Effector memory CD8-positive, alpha-beta T cell (primary cell): ENCODE results near the gene VSIR.
A peak's percentile ranks its signal among the peaks of the same experiment; 100 is the strongest.

Experiments
- ATAC-seq: fragments of 150-1000 bp; cut with Tn5 transposase; replicated peaks from 2 replicates; pipeline ENCODE4 v1.10.0; 2021; ENCODE audit warnings: mild to moderate bottlenecking, moderate library complexity
- DNase-seq, 3 experiments: peaks; one replicate each; pipeline ENCODE4 v3.0.0; 2021
- H3K27ac Mint-ChIP-seq, 2 donors: one replicate each; pipeline ENCODE4 v1.8.0; 2022; ENCODE audit warnings: mild to moderate bottlenecking in 2 of 2, mixed read lengths in 2 of 2, moderate library complexity in 2 of 2
- H3K27me3 Mint-ChIP-seq, 2 donors: one replicate each; pipeline ENCODE4 v1.8.0; 2022; ENCODE audit warnings: mixed read lengths in 2 of 2
- H3K36me3 Mint-ChIP-seq: one replicate; pipeline ENCODE4 v1.8.0; 2022; ENCODE audit warnings: mild to moderate bottlenecking, moderate library complexity, mixed read lengths; ENCODE audit not compliant: insufficient read depth
- H3K4me1 Mint-ChIP-seq, 2 donors: one replicate each; pipeline ENCODE4 v1.8.0; 2022; ENCODE audit warnings: low read depth in 2 of 2, mixed read lengths in 2 of 2
- H3K4me3 Mint-ChIP-seq, 2 donors: one replicate each; pipeline ENCODE4 v1.8.0; 2022; ENCODE audit warnings: mild to moderate bottlenecking in 2 of 2, mixed read lengths in 2 of 2, moderate library complexity in 2 of 2
- H3K9me3 Mint-ChIP-seq, 2 donors: one replicate each; pipeline ENCODE4 v1.8.0; 2022; ENCODE audit warnings: mixed read lengths in 2 of 2

VSIR gene

DNA sequence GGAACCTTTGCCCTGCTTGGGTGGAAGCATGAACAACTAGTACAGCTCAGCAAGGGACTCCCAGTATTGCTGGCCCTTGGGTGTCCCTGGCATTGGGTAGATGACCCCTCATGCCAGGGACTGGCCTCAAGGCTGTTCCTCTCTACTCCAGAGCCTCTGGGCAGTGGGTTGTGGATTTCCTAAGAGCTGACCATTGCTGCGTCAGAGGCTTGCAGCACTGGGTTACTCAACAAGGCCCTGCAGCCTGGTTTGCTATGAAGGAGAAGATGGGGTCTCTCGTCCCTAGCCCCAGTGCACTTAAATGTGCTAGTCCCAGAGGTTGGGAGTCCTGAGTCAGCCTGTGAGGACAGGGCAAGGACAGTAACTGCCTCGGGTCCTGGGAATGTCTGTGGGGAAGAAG lies 2.5 kb downstream of the VSIR start:
- no peaks in the 10 kb centered on the region for H3K9me3 Mint-ChIP-seq

GRCh38 chr10:71770255-71770654 lies 3.1 kb downstream of the VSIR start:
- ATAC-seq, result no peak
- Mint-ChIP-seq H3K27me3 (no peaks in the 10 kb centered on the region), H3K4me3 (peak overlapping the region; percentile 96 to 97), H3K9me3 (no peaks in the 10 kb centered on the region), H3K4me1 (peaks cover 76 to 78% of the 10 kb centered on the region in 2 donors), H3K27ac (peak overlapping the region; percentile 96 to 97), H3K36me3 (peaks cover 59% of the 10 kb centered on the region)
- DNase-seq, result no peak

More for the DNA sequence above, 2.5 kb downstream of the VSIR start:
- DNase-seq (no peak), ATAC-seq (no peak)
- Mint-ChIP-seq H3K27me3 (no peaks in the 10 kb centered on the region), H3K27ac (peak overlapping the region; percentile 96 to 97), H3K4me3 (peak overlapping the region; percentile 96 to 97), H3K36me3 (peaks cover 55% of the 10 kb centered on the region), H3K4me1 (peaks cover 76 to 78% of the 10 kb centered on the region in 2 donors)

DNA sequence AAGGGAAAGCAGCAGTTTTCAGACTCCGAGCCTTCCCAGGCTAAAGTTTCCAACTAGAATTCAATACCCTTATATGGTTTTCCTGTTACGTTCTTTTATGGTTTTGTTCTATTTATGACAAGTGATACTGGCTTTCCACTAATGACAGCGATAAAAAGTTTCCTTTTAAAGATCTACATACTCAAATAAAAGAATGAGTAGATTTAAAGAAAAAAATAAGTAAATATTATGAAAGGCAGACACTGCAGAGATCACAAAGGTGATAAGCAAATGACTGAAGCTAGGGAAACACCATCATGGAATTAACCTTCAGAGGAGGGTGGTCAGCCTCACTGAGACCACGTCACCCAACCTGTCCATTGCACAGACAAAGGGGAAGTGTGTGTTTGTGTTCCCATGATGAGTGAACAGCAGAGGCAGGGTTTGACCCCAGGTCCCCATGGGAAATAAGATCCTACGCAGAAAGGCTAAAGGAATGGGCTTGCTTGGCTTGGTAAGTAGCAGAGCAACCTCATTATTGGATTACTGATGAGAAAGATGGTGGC lies 4.0 kb downstream of the VSIR start:
- Mint-ChIP-seq H3K4me3 (peak overlapping the region; percentile 96 to 97), H3K27ac (peak overlapping the region; percentile 96 to 97), H3K36me3 (peaks cover 64% of the 10 kb centered on the region), H3K4me1 (peaks cover 76 to 78% of the 10 kb centered on the region in 2 donors), H3K27me3 (no peaks in the 10 kb centered on the region), H3K9me3 (no peaks in the 10 kb centered on the region)
- peak; percentile 5 for ATAC-seq
- no peak for DNase-seq

DNA sequence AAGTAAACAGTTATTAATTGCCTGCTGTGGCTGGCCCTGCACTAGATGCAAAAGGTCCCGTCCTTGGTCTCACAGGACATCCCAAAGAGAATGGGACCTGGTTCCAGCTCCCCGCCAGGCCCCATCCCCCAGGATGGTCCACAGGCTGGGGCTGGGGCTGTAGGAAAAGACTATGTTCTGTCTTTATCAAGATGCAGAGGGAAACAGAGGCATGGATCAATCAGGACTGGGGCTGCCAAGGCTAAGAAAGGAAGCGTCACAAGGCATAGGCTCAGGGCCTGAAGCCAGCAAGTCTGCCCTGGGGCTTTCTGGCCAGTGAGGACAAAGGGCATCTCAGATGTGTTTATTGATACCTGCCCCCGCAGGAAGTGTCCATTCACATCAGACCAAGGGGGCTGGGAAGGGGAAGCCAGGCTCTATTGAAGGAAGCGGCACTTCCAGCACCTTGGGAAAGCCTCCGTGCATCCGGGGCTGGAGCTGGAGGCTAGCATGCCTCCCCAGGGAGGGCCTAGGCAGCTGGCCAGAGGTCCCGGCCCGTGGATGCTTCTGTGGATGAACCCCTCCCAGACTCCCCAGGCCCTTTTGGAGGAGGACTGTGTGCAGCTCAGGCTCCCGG lies 5.8 kb downstream of the VSIR start:
- no peak for ATAC-seq
- Mint-ChIP-seq H3K27me3 (no peaks in the 10 kb centered on the region), H3K9me3 (no peaks in the 10 kb centered on the region), H3K4me1 (peaks cover 81 to 83% of the 10 kb centered on the region in 2 donors), H3K36me3 (peaks cover 66% of the 10 kb centered on the region), H3K4me3 (peak overlapping the region; percentile 96 to 97), H3K27ac (peak overlapping the region; percentile 96 to 97)
- no peak for DNase-seq

DNA sequence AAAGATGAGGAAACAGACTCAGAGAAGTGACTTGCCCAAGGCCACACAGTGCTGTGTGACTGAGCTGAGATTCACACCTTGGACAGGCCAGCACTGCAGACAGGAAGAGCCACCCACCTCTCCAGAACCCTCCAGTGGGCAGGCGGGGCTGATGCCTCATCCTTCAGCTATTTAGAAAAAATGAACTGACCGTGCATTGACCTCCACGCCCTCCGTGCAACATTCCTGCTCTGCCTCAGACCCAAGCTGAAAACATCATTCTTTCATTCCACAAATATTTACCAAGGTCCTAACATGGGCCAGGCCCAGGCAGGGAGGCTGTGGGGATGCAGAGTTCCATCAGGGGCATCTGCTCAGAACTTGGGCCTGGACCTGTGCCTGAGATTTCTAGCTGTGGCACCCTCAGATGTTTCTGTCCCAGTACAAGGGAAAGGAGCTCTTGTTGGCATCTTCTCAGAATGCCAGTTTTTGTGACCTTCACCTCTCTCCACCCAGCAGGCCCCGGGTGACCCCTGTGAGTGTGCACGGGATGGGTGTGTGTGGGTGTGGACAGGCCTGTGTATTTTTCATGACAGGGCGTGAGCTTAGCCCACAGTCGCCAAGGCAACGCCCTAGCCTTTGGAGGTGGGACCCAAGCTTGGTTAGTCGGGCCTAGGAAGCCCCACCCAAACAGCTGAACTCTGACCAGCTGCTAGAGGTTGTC lies 6.5 kb downstream of the VSIR start:
- Mint-ChIP-seq H3K9me3 (no peaks in the 10 kb centered on the region), H3K27ac (peak overlapping the region; percentile 96 to 97), H3K4me1 (peaks cover 81 to 82% of the 10 kb centered on the region in 2 donors), H3K36me3 (peaks cover 68% of the 10 kb centered on the region), H3K4me3 (peak overlapping the region; percentile 96 to 97), H3K27me3 (no peaks in the 10 kb centered on the region)
- ATAC-seq, result peak; percentile 20
- DNase-seq, result peak in 1 of 3 experiments; percentile 36

DNA sequence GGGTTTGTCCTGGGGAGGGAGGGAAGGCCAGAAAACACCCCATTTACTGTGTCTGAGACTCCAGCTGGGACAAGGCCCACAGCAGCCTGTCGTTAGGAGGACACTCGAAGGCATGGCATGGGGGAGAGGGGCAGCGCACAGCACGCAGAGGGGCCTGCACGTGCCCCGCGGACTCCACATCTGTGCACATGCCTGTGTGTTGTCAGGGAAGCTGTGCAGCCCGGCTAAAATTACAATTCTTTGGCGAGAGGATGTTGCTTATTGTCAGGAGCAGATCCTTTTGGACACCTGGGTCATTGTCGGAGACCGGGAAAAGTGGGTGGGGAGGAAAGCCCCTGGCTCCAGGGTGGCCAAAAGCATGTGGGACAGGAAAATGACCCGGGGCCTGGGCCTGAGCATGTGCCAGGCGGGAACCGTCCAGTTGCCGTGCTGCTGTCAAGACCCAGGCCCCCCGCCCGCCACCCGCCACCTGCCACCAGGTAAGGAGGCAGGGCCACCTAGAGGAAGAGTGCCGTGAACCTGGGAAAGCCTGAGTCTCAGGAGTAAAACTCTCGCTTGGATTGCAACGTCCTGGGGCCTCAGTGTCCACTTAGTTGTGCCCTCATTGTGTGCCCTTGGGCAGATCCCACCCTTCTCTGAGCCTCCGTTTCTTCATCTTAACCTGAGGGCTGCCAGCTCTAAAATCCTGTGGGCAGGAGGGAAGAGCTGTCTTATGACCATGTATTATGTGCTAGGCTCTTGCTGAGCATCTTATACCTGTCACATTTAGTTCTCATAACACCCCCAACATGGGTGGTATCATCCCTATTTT lies 7.2 kb downstream of the VSIR start:
- H3K27ac Mint-ChIP-seq, result peak overlapping the region; percentile 96 to 97
- H3K4me3 Mint-ChIP-seq, result peak overlapping the region; percentile 96 to 97
- no peak for DNase-seq
- no peak for ATAC-seq
- peaks cover 76% of the 10 kb centered on the region for H3K36me3 Mint-ChIP-seq
- peaks cover 80% of the 10 kb centered on the region in 2 donors for H3K4me1 Mint-ChIP-seq
- no peaks in the 10 kb centered on the region for H3K27me3 Mint-ChIP-seq
- H3K9me3 Mint-ChIP-seq, result no peaks in the 10 kb centered on the region

GRCh38 chr10:71765176-71765904 lies 8.0 kb downstream of the VSIR start:
- peak overlapping the region; percentile 96 to 97 for H3K27ac Mint-ChIP-seq
- H3K9me3 Mint-ChIP-seq, result no peaks in the 10 kb centered on the region
- no peak for DNase-seq
- ATAC-seq, result no peak
- peak overlapping the region; percentile 96 to 97 for H3K4me3 Mint-ChIP-seq
- H3K4me1 Mint-ChIP-seq, result peaks cover 80 to 82% of the 10 kb centered on the region in 2 donors
- peaks cover 84% of the 10 kb centered on the region for H3K36me3 Mint-ChIP-seq
- no peaks in the 10 kb centered on the region for H3K27me3 Mint-ChIP-seq

- Mint-ChIP-seq H3K36me3 (peaks cover 84% of the 10 kb centered on the region), H3K27ac (peak overlapping the region; percentile 86 to 96), H3K4me3 (peak overlapping the region in 1 of 2 donors; percentile 48), H3K27me3 (no peaks in the 10 kb centered on the region), H3K4me1 (peaks cover 70 to 71% of the 10 kb centered on the region in 2 donors), H3K9me3 (no peaks in the 10 kb centered on the region)
- no peak for ATAC-seq
- no peak for DNase-seq
These were observed 9.8 kb downstream of the VSIR start for GRCh38 chr10:71763352-71764127.

DNA sequence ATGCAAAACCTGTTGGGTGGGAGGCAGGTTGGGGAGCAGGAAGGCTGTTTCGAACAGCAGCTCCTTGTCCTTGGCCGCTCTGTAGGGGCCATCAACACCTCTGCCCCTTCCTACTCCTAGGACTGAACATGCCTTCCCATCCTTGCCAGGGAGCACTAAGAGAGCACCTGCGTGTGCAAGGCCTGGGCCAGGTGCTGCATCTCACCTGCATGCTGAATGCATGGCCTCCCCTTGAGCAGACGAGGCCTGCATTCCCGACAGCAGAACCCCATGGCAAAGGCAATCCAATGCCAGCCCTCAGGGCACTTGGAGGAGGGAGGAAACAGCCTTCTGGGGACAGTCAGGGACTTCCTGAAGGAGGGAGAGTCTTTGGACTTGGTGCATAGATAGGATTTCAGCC lies 11.0 kb downstream of the VSIR start:
- peaks cover 85% of the 10 kb centered on the region for H3K36me3 Mint-ChIP-seq
- ATAC-seq, result no peak

DNA sequence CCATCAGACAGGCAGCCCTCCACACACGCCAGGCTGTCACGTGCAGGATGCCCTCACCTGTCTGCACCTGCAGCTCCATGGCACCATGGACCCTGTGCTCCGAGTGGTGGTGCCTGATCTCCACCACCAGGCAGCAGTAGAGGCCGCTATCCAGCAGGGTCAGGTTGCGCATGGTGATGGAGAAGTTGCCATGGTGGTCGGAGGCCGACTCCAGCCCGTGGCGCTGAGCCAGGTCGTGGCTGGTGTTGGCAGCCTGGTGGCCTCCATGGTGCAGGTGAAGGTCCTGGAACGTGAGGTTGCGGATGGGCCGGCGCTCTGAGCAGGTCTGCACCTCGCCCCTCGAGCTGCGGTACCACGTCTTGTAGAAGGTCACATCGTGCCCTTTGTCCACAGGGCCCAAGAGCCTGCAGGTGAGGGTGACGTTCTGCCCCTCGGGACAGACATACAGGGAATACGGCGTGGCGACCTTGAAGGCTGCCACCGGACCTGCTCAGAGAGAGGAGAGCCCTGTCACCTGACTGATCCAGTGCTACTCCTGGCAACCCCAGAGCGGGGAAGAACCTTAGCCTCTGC lies 11.7 kb downstream of the VSIR start:
- Mint-ChIP-seq H3K4me3 (peak overlapping the region; percentile 61 to 70), H3K4me1 (peaks cover 66 to 68% of the 10 kb centered on the region in 2 donors)

More for the DNA sequence above, 11.0 kb downstream of the VSIR start:
- Mint-ChIP-seq H3K4me3 (peak overlapping the region in 1 of 2 donors; percentile 70), H3K27ac (peak overlapping the region; percentile 86 to 95), H3K27me3 (no peaks in the 10 kb centered on the region), H3K4me1 (peaks cover 68 to 69% of the 10 kb centered on the region in 2 donors), H3K9me3 (no peaks in the 10 kb centered on the region)
- no peak for DNase-seq

DNA sequence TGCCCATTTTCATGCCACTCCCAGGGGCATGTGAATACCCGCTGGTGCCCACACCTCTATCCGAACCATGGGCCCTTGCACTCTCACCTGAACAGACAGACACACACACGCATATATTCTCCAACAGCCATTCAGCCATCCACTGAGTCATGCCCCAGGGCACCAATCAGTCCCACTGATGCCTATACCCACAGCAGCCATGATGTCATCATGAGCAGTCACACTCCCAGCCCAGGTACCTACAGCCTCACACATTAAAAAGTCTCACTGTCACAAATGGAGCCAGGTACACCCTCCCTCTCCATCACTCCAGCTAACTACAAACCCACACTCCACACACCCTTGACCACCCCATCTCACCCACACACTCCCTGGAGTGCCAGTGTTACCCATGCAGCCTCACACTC lies 12.2 kb downstream of the VSIR start:
- ATAC-seq, result peak; percentile 57
- H3K27ac Mint-ChIP-seq, result peak overlapping the region; percentile 86 to 95
- H3K4me3 Mint-ChIP-seq, result peak overlapping the region; percentile 61 to 70
- no peak for DNase-seq
- peaks cover 80% of the 10 kb centered on the region for H3K36me3 Mint-ChIP-seq
- no peaks in the 10 kb centered on the region for H3K9me3 Mint-ChIP-seq
- H3K4me1 Mint-ChIP-seq, result peaks cover 67% of the 10 kb centered on the region in 2 donors
- no peaks in the 10 kb centered on the region for H3K27me3 Mint-ChIP-seq

More for the DNA sequence above, 11.7 kb downstream of the VSIR start:
- peak overlapping the region; percentile 86 to 95 for H3K27ac Mint-ChIP-seq
- no peaks in the 10 kb centered on the region for H3K27me3 Mint-ChIP-seq
- ATAC-seq, result no peak
- DNase-seq, result no peak
- H3K36me3 Mint-ChIP-seq, result peaks cover 79% of the 10 kb centered on the region
- H3K9me3 Mint-ChIP-seq, result no peaks in the 10 kb centered on the region

- Mint-ChIP-seq H3K27ac (peak overlapping the region; percentile 41 to 92), H3K27me3 (no peaks in the 10 kb centered on the region), H3K9me3 (no peaks in the 10 kb centered on the region), H3K36me3 (peaks cover 87% of the 10 kb centered on the region), H3K4me3 (peak overlapping the region; percentile 10 to 59), H3K4me1 (peaks cover 53 to 65% of the 10 kb centered on the region in 2 donors)
- ATAC-seq (peak; percentile 1), DNase-seq (no peak)
These were observed 15.9 kb downstream of the VSIR start for GRCh38 chr10:71757399-71757922.
